Panc1 (cell line): ENCODE data around the gene FBN1.

Experiments
- POLR2AphosphoS5 ChIP-seq: IDR thresholded peaks from 2 replicates; pipeline ENCODE4 v1.6.1; 2012; ENCODE audit warnings: mild to moderate bottlenecking, low read depth, low read length, moderate library complexity
- SIN3A ChIP-seq: IDR thresholded peaks from 2 replicates; pipeline ENCODE4 v1.6.1; 2012; ENCODE audit warnings: low read depth, mild to moderate bottlenecking, low read length, moderate library complexity, borderline replicate concordance; ENCODE audit not compliant: insufficient read depth
- TCF7L2 ChIP-seq: IDR thresholded peaks from 2 replicates; pipeline ENCODE4 v1.6.1; 2011; ENCODE audit warnings: mild to moderate bottlenecking, low read depth, low read length, inconsistent platforms
- TF ChIP-seq, protein P1 (sequence below): fragments of 450-650 bp; IDR thresholded peaks from 2 replicates; pipeline ENCODE4 v1.5.1; 2017; ENCODE audit warnings: mild to moderate bottlenecking
- TF ChIP-seq, protein P2 (sequence below), 2 experiments: IDR thresholded peaks; 2 replicates each; pipeline ENCODE4 v1.6.1; 2011 to 2012; ENCODE audit warnings: low read depth in 2 of 2, control low read depth in 1 of 2, low read length in 1 of 2, mild to moderate bottlenecking in 1 of 2, moderate library complexity in 1 of 2; ENCODE audit not compliant: insufficient read depth in 1 of 2

DNA sequence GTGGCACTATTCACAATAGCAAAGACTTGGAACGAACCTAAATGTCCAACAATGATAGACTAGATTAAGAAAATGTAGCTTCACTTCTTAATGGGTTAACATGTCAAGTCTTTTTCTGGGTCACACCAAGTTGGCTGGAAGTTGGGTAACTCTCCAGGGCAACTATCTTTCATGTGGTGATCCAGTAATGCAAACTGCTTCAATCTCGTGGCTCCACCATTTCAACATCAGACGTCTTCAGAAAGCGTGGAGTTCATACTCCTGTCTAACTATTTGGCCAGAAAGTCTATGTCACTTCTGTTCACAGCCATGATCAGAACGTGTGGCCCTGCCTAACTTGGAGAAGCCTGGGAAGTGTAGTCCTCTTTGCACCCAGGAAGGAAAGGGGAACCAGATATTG lies 282.0 kb downstream of the FBN1 start:
- TF ChIP-seq, protein P1, sequence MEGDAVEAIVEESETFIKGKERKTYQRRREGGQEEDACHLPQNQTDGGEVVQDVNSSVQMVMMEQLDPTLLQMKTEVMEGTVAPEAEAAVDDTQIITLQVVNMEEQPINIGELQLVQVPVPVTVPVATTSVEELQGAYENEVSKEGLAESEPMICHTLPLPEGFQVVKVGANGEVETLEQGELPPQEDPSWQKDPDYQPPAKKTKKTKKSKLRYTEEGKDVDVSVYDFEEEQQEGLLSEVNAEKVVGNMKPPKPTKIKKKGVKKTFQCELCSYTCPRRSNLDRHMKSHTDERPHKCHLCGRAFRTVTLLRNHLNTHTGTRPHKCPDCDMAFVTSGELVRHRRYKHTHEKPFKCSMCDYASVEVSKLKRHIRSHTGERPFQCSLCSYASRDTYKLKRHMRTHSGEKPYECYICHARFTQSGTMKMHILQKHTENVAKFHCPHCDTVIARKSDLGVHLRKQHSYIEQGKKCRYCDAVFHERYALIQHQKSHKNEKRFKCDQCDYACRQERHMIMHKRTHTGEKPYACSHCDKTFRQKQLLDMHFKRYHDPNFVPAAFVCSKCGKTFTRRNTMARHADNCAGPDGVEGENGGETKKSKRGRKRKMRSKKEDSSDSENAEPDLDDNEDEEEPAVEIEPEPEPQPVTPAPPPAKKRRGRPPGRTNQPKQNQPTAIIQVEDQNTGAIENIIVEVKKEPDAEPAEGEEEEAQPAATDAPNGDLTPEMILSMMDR, result no peak
- TF ChIP-seq POLR2AphosphoS5 (no peak), SIN3A (no peak), TCF7L2 (no peak)
- TF ChIP-seq, protein P2, sequence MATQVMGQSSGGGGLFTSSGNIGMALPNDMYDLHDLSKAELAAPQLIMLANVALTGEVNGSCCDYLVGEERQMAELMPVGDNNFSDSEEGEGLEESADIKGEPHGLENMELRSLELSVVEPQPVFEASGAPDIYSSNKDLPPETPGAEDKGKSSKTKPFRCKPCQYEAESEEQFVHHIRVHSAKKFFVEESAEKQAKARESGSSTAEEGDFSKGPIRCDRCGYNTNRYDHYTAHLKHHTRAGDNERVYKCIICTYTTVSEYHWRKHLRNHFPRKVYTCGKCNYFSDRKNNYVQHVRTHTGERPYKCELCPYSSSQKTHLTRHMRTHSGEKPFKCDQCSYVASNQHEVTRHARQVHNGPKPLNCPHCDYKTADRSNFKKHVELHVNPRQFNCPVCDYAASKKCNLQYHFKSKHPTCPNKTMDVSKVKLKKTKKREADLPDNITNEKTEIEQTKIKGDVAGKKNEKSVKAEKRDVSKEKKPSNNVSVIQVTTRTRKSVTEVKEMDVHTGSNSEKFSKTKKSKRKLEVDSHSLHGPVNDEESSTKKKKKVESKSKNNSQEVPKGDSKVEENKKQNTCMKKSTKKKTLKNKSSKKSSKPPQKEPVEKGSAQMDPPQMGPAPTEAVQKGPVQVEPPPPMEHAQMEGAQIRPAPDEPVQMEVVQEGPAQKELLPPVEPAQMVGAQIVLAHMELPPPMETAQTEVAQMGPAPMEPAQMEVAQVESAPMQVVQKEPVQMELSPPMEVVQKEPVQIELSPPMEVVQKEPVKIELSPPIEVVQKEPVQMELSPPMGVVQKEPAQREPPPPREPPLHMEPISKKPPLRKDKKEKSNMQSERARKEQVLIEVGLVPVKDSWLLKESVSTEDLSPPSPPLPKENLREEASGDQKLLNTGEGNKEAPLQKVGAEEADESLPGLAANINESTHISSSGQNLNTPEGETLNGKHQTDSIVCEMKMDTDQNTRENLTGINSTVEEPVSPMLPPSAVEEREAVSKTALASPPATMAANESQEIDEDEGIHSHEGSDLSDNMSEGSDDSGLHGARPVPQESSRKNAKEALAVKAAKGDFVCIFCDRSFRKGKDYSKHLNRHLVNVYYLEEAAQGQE (IDR thresholded peaks at IDR 0.05; ENCODE audit: insufficient read depth in 1 of 2, low read depth in 2 of 2, low read length in 1 of 2), result no peak
